ENCODE measurements around the gene SMTNL2.
"Not testable (repeated sequence)": the region's sequence is repeated elsewhere in the genome, so short reads cannot be mapped to it uniquely, and the experiment has no call there.

The SMTNL2 gene

GRCh38 chr17:4605826-4606225 lies 21.5 kb downstream of the SMTNL2 start:
- no peak for DNase-seq

DNA sequence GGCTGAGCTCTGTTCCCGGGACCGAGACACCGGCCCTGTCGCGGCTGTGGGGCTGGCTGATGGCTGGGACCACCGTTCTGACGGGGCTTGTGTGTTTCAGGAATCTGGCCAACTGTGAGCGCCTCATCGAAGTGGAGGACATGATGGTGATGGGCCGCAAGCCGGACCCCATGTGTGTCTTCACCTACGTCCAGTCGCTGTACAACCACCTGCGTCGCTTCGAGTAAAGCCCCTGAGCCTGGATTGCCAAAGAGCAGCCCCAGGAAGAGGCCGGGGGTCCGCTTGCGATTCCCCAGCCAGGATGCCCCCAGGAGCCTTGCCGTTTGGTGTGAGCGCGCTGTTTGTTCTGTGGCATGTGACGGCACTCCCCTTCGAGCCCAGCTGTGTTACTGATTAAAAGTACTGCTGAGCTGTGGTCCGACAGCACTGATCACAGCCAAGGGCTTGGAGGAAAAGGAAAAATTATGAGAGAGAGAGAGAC lies 23.0 kb downstream of the SMTNL2 start:
- no peak for DNase-seq

GRCh38 chr17:4607773-4608187 lies 23.5 kb downstream of the SMTNL2 start:
- no peak for DNase-seq

DNA sequence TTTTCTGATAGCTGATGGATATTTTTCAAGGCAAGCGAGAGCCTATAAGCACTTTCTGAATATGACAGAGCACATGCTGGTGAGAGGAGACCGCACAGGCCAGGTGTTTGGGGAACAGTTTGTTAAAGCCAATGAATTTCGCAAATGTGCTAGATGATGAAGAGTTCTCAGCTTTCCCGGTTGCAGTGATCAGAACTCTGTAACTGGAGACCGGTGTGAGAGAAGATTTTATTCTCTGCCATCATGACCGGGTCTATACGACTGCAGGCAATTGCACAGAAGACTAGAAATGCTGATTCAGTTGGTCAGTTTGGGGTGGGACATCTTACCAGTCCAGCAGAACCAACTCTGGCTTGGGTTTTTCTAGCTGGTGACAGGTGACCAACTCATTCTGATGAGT lies 25.4 kb downstream of the SMTNL2 start:
- no peak for DNase-seq

DNA sequence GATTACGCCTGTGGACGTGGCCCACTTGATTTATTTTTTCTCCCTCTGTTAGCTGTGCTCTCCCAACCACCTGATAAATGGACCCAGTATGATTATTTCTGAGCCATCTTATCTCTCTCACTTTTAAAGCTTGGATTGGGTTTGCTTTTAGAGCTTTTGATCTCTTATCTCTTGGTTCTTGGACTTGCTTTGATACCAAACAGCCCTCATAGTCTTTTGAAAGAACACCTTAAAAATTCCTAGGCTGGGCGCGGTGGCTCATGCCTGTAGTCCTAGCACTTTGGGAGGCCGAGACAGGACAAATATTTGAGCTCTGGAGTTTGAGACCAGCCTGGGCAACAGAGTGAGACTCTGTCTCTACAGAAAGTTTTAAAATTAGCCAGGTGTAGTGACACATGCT lies 25.8 kb downstream of the SMTNL2 start:
- DNase-seq, result no peak

DNA sequence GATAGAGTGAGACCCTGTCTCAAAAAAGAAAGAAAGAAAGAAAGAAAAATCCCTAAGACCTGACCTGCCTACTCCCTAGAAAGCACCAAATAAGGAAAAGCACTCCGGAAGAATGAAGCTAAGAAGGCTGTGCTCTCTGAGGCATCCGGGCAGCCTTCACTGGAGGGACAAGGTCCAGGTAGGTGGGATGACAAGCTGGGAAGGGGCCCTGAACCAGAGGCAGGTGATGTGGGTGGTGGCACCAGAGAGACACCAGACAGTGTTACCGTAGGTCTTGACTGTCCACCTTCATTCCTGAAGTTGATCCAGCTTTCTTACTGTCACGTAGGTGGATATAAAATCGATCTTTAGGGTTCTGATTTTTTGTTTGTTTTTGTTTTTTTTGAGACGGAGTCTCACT lies 26.3 kb downstream of the SMTNL2 start:
- DNase-seq, result no peak

DNA sequence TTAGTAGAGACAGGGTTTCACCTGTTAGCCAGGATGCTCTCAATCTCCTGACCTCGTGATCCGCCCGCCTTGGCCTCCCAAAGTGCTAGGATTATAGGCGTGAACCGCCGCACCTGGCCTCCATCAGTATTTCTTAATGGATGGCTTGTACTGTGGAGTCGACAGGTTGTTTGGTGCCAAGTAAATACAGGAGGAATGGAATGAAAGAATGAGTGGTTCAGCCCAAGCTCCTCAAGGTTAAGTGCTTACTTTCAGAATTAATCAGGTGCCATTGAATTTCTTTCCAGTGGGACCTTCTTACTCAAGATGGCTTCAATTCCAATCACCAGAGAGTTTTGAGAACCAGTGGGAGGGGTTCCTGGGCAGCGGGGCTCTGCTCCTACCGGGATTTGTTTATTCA lies 32.1 kb downstream of the SMTNL2 start:
- no peak for DNase-seq

- DNase-seq, result no peak
Measured at GRCh38 chr17:4617090-4617489, 32.8 kb downstream of the SMTNL2 start.

DNA sequence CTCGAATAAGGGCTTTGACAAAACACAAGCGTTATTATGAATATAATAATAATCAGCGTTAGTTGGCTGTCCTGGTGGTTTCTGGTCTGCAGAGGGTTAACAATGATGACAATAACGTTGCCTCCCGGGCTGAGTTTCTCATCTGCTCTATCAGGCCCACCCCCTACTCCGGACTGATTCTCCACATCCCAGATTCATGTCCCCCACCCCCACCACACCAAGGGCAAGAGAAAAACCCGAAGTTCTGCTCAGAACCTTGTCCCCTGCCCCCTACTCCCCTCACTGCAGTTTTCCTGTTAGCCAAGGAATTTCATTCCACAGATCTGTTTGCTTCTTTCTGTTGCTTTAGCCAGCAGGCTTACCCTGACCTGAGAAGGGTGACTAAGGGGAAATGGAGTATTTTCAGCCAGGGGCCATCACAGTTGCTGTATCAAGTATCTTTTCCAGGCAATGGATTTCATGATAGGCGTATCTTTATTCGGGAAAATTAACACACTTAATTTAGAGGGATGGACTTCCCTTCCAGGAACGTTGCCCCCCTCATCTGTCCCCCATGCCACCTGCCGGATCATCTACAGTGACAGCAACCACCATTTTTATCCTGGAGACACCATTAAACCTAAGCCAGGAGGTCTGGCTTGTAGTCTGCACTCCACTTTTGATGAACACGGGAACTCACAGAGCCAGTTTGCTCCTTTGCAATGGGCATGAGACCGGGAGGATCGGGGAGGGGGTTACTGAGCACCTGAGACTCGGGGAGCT lies 33.4 kb downstream of the SMTNL2 start:
- DNase-seq, result no peak

- DNase-seq, result no peak
Measured at GRCh38 chr17:4620531-4621101, 36.3 kb downstream of the SMTNL2 start.

- DNase-seq, result no peak
Measured at GRCh38 chr17:4622375-4622774, 38.0 kb downstream of the SMTNL2 start.

DNA sequence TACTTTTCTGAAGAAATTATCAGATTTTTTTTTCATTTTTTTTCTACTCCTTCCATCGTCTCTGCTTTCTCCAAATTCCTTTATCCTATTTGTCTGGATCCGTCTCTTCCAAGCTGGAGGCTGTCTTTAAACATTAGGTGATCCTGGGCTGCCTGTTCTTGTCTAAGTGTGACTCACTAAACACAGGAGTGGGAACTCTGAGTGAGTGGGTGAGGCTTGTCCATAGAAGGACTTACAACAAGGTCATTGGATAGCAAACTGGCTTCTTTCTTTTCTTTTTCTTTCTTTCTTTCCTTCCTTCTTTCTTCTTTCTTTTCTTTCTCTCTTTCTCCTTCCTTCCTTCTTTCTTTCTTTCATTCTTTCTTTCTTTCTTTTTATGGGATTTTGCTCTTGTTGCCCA lies 38.9 kb downstream of the SMTNL2 start:
- DNase-seq, result no peak

GRCh38 chr17:4624451-4624911 lies 40.2 kb downstream of the SMTNL2 start:
- not testable (repeated sequence) for DNase-seq

GRCh38 chr17:4625181-4625617 lies 40.9 kb downstream of the SMTNL2 start:
- DNase-seq, result no peak

- no peak for DNase-seq
Measured at GRCh38 chr17:4626734-4627256, 42.5 kb downstream of the SMTNL2 start.

DNA sequence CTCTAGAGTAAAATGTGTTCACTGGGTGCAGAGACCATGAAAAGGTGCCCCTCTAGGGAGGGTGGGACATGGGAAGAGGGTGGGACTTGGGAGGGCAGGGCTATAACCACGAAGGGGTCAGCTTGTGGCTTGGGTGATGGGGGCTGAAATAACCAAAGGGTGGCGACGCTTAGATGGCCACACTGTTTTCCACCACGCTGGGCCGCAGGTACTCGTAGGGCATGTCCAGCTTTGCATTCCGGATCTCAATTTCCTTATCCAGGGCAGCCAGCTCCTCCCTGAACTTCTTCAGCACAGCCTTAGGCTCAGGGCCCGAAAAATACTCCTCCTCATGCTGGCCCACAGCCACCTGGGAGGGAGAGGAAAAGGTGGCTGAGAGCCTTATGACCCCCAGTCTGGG lies 47.1 kb downstream of the SMTNL2 start:
- DNase-seq, result no peak

GRCh38 chr17:4631836-4632580 lies 47.7 kb downstream of the SMTNL2 start:
- no peak for DNase-seq

DNA sequence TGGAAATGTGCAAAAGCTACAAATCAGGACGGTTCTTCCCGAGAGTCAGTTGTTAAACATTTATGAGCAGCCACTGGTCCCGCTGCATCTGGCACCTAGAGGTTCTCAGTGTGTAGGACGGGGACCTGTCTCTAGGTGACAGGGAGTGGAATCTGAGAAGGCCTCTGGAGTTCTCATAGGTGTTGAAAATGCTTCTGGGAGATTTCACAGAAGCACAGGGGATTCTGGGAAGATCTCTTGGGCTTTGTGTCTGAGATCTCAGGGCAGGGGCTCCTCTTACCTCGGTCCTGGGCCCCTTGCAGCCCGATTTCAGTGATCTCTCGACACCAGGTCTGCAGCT lies 48.2 kb downstream of the SMTNL2 start:
- DNase-seq, result no peak

DNA sequence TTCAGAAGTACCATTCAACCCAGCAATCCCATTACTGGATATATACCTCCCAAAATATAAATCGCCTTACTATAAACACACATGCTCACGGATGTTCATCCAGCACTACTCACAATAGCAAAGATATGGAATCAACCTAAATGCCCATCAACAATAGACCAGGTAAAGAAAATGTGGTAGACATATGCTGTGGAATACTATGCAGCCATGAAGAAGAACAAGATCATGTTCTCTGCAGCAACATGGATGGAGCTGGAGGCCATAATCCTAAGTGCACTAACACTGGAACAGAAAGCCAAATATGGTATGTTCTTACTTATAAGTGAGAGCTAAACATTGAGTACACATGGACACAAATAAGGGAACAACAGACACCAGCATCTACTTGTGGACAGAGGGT lies 49.3 kb downstream of the SMTNL2 start:
- no peak for DNase-seq

- no peak for DNase-seq
Measured at GRCh38 chr17:4634976-4635375, 50.6 kb downstream of the SMTNL2 start.

DNA sequence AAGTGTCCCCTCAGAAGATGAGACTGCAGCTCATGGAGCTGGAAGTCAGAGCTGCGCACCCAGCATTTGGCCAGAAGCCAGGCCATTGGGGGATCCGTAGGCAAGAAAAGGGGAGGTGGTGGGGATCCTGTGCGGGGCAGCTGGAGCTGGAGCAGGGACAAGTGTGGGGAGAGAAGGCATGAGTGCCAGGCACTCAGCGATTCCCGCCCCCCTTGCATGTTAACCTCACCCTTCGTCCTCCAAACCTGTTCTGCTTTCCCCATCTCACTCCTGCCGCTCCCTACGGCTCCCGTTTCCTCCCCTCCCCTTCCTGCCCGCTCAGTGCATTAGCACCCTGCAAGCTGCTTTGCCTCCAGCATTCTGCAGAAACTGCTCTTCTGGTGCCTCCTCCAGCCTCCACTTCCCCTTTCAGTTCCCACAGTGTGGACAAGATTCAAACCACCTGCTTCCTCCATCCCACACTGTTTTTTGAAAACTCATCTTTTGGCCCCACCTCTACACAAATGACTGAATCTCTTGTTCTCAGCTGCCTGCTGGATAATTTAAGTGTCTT lies 51.6 kb downstream of the SMTNL2 start:
- peak; percentile 20 for DNase-seq

DNA sequence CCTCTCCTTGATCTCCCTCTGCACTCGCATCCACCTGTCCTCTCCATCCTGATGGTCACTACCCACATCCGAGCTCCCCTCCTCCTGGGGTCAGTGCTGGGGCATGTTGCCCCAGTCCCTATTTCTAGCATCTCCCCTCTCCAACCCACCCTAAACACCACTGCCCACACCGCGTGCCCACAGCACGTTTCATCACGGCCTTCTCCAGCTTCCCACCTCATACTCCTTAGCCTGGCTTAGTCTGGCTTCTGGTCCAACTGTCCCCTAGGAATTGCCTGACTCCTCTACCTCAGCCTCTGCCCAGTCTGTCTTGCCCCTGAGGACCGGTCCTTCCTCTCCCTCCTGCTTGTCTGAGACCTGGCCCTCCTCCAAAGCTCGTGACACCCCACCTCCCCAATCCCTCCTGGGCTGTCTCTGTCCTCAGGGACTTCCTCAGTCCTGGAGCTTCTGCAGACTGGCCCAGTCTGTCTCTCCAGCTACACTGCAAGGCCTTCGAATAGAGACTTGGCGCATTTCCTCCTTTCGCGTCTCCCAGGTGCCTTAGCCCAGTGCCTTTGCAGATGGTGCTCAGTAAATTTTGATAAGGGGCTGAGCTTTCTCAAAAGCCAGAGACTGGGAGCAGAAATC lies 52.3 kb downstream of the SMTNL2 start:
- no peak for DNase-seq

- DNase-seq, result not testable (repeated sequence)
Measured at GRCh38 chr17:4638766-4639165, 54.4 kb downstream of the SMTNL2 start.
